CD14-positive monocyte (primary cell): ENCODE data around the gene ZCWPW1. TPM values are rescaled to one million over a fixed set of nuclear protein-coding genes. Genes with fewer than 3 reads are reported as not detected.
"Not testable (repeated sequence)": the region's sequence is repeated elsewhere in the genome, so short reads cannot be mapped to it uniquely, and the experiment has no call there.

ENCODE experiments used
- DNase-seq, 3 donors: peaks; one replicate each; pipeline ENCODE4 v3.0.0-alpha.2; 2011 to 2022
- H2AFZ ChIP-seq: 2 replicates; pipeline ENCODE4 v1.6.0; 2012; ENCODE audit warnings: mild to moderate bottlenecking, low read depth, low read length, inconsistent platforms; ENCODE audit not compliant: insufficient read depth, poor library complexity, severe bottlenecking
- H3K27ac ChIP-seq, 2 donors: 1 replicate in 1 of 2; 2 replicates in 1 of 2; pipeline ENCODE4 v1.5.1; 2012 to 2013; ENCODE audit warnings: low read length in 2 of 2, control low read depth in 1 of 2, inconsistent platforms in 1 of 2, low read depth in 1 of 2, mild to moderate bottlenecking in 1 of 2
- H3K27me3 ChIP-seq, 2 donors: one replicate each; pipeline versions ENCODE4 v1.6.0 to v1.6.1; 2011 to 2013; ENCODE audit warnings: low read length in 2 of 2; ENCODE audit not compliant: control insufficient read depth in 2 of 2, insufficient read depth in 2 of 2
- H3K36me3 ChIP-seq, 2 donors: replicated peaks in 1 of 2; 1 replicate in 1 of 2; 2 replicates in 1 of 2; pipeline versions ENCODE4 v1.5.1 to v1.6.1; 2012 to 2013; ENCODE audit warnings: low read length in 2 of 2, control low read depth in 1 of 2, inconsistent platforms in 1 of 2, mild to moderate bottlenecking in 1 of 2; ENCODE audit not compliant: insufficient read depth in 2 of 2, control insufficient read depth in 1 of 2
- H3K4me1 ChIP-seq, 2 donors: 1 replicate in 1 of 2; 2 replicates in 1 of 2; pipeline versions ENCODE4 v1.5.1 to v1.6.1; 2012 to 2013; ENCODE audit warnings: low read length in 2 of 2, control low read depth in 1 of 2, inconsistent platforms in 1 of 2, mild to moderate bottlenecking in 1 of 2, moderate library complexity in 1 of 2; ENCODE audit not compliant: insufficient read depth in 2 of 2, control insufficient read depth in 1 of 2
- H3K4me2 ChIP-seq: replicated peaks from 2 replicates; pipeline ENCODE3; 2012; ENCODE audit warnings: low read length, moderate library complexity, mild to moderate bottlenecking; ENCODE audit not compliant: poor library complexity, severe bottlenecking; ENCODE audit errors: extremely low read depth
- H3K4me3 ChIP-seq, 3 experiments: fragments of 200-600 bp in 1 of 3; sonication (generic) in 1 of 3; replicated peaks in 1 of 3; 1 replicate in 2 of 3; 2 replicates in 1 of 3; pipeline ENCODE4 v1.5.1; 2011 to 2013; ENCODE audit warnings: low read length in 3 of 3, mild to moderate bottlenecking in 3 of 3, control low read depth in 2 of 3, low read depth in 2 of 3, inconsistent platforms in 1 of 3, moderate library complexity in 1 of 3
- H3K79me2 ChIP-seq: 2 replicates; pipeline ENCODE4 v1.6.0; 2012; ENCODE audit warnings: mild to moderate bottlenecking, control low read depth, inconsistent platforms, low read length, moderate library complexity; ENCODE audit not compliant: insufficient read depth
- H3K9ac ChIP-seq: 2 replicates; pipeline ENCODE4 v1.6.0; 2017; ENCODE audit warnings: low read length, mild to moderate bottlenecking; ENCODE audit not compliant: insufficient read depth, poor library complexity, severe bottlenecking
- H3K9me3 ChIP-seq, 2 donors: replicated peaks in 1 of 2; 1 replicate in 1 of 2; 2 replicates in 1 of 2; pipeline versions ENCODE4 v1.5.1 to v1.6.1; 2012 to 2013; ENCODE audit warnings: low read length in 2 of 2, control low read depth in 1 of 2; ENCODE audit not compliant: control insufficient read depth in 1 of 2, insufficient read depth in 1 of 2
- H4K20me1 ChIP-seq: 2 replicates; pipeline ENCODE4 v1.6.0; 2012; ENCODE audit warnings: mild to moderate bottlenecking, low read length, control low read depth, moderate library complexity; ENCODE audit not compliant: insufficient read depth
- H3K27ac Mint-ChIP-seq, 7 donors: one replicate each; pipeline ENCODE4 v1.8.0; 2020; ENCODE audit warnings: mild to moderate bottlenecking in 7 of 7, mixed read lengths in 7 of 7, moderate library complexity in 6 of 7, inconsistent platforms in 2 of 7
- H3K27me3 Mint-ChIP-seq, 3 donors: one replicate each; pipeline ENCODE4 v1.8.0; 2021 to 2022; ENCODE audit warnings: low read depth in 3 of 3, mild to moderate bottlenecking in 3 of 3, mixed read lengths in 3 of 3, moderate library complexity in 3 of 3, inconsistent platforms in 1 of 3
- H3K36me3 Mint-ChIP-seq, 2 donors: one replicate each; pipeline ENCODE4 v1.8.0; 2020; ENCODE audit warnings: mixed read lengths in 2 of 2, inconsistent platforms in 1 of 2, mild to moderate bottlenecking in 1 of 2
- H3K4me1 Mint-ChIP-seq: one replicate; pipeline ENCODE4 v1.8.0; 2020; ENCODE audit warnings: mild to moderate bottlenecking, mixed read lengths
- H3K4me3 Mint-ChIP-seq, 2 donors: one replicate each; pipeline ENCODE4 v1.8.0; 2020; ENCODE audit warnings: mild to moderate bottlenecking in 2 of 2, mixed read lengths in 2 of 2, moderate library complexity in 1 of 2
- H3K9me3 Mint-ChIP-seq, 7 donors: one replicate each; pipeline ENCODE4 v1.8.0; 2020 to 2022; ENCODE audit warnings: mixed read lengths in 7 of 7, mild to moderate bottlenecking in 6 of 7, moderate library complexity in 6 of 7, inconsistent platforms in 2 of 7
- CTCF ChIP-seq: fragments of 200-600 bp; IDR thresholded peaks from one replicate; pipeline ENCODE4 v1.8.0; 2022; ENCODE audit warnings: antibody characterized with exemption, mild to moderate bottlenecking
- WGBS: methylation state at CpG from one replicate; pipeline ENCODE4 v1.1.5; 2013; ENCODE audit warnings: missing lambda C conversion rate; ENCODE audit not compliant: insufficient coverage; 5-methylcytosine and 5-hydroxymethylcytosine counted together
- intact Hi-C, 2 donors: fragments of 100-400 bp; cut with micrococcal nuclease; formaldehyde crosslinking; loops; one replicate each; pipeline versions ENCODE4 v1.15.0 to v1.15.1; 2023
- polyA plus RNA-seq, 3 donors: library from polyadenylated mRNA; depleted of rRNA in 1 of 3; unstranded in 2 of 3; stranded (reverse) in 1 of 3; fragments of 300-500 nt in 2 of 3; fragments of >200 nt in 1 of 3; fragmentation: Illumina TruSeq in 2 of 3; gene quantifications; 1 replicate in 2 of 3; 2 replicates in 1 of 3; pipeline ENCODE4 v1.2.3, GENCODE V29; 2012 to 2021

ZCWPW1 gene
- polyA plus RNA-seq, 3 donors: 0.60 to 1.9 (median 1.2) TPM

GRCh38 chr7:100384628-100385294 lies 43.7 kb downstream of the ZCWPW1 start:
- Histone ChIP-seq H3K4me3 (peak overlapping the region in 1 of 3 experiments; percentile 30), H3K4me2 (peak overlapping the region; percentile 22), H3K4me1 (peaks cover 68 to 78% of the 10 kb centered on the region in 2 donors), H3K79me2 (peaks cover 92% of the 10 kb centered on the region), H2AFZ (no peak overlapping the region), H3K27me3 (no peaks in the 10 kb centered on the region), H3K36me3 (peaks cover 9 to 44% of the 10 kb centered on the region in 2 donors), H3K27ac (peak overlapping the region; percentile 34 to 79), H4K20me1 (peaks cover 78% of the 10 kb centered on the region), H3K9ac (no peak overlapping the region), H3K9me3 (no peaks in the 10 kb centered on the region)
- intact Hi-C loops: no loop called here
- Mint-ChIP-seq H3K27me3 (peaks cover 0 to 4% (median 3%) of the 10 kb centered on the region in 3 donors), H3K4me3 (peak overlapping the region in 1 of 2 donors; percentile 14), H3K4me1 (peaks cover 54% of the 10 kb centered on the region), H3K36me3 (peaks cover 28 to 63% of the 10 kb centered on the region in 2 donors), H3K27ac (peak overlapping the region; percentile 45 to 91 (median 85)), H3K9me3 (no peaks in the 10 kb centered on the region)
- 37% methylated on average over 3 of the region's 6 CpGs for WGBS
- DNase-seq: peak in 2 of 3 donors; percentile 40 to 66
- TF ChIP-seq CTCF: no peak

GRCh38 chr7:100382234-100382853 lies 46.2 kb downstream of the ZCWPW1 start:
- H3K27me3 ChIP-seq, H2AFZ ChIP-seq, H3K9ac ChIP-seq, intact Hi-C loops, DNase-seq, H3K9me3 Mint-ChIP-seq, H3K9me3 ChIP-seq, H3K27me3 Mint-ChIP-seq: not testable (repeated sequence)
- H3K36me3 ChIP-seq: peaks cover 2 to 32% of the 10 kb centered on the region in 2 donors
- Mint-ChIP-seq H3K36me3 (peaks cover 33 to 63% of the 10 kb centered on the region in 2 donors), H3K4me3 (peak overlapping the region; percentile 16 to 74), H3K4me1 (peaks cover 69% of the 10 kb centered on the region), H3K27ac (peak overlapping the region; percentile 74 to 92 (median 88))
- peaks cover 88 to 95% of the 10 kb centered on the region in 2 donors for H3K4me1 ChIP-seq
- peaks cover 87% of the 10 kb centered on the region for H3K79me2 ChIP-seq
- H3K27ac ChIP-seq: peak overlapping the region; percentile 31 to 65
- WGBS: 40% methylated on average over 5 of the region's 8 CpGs
- peak overlapping the region; percentile 38 for H3K4me2 ChIP-seq
- peak overlapping the region in 2 of 3 experiments; percentile 4 to 50 for H3K4me3 ChIP-seq
- peaks cover 58% of the 10 kb centered on the region for H4K20me1 ChIP-seq

GRCh38 chr7:100381531-100382233 lies 46.8 kb downstream of the ZCWPW1 start:
- intact Hi-C loops: loop anchor here in 1 of 2 donors (2.0 kb wide), 1 partner anchor 13 kb away; no protein-coding TSS in a partner anchor
- peaks cover 87% of the 10 kb centered on the region for H3K79me2 ChIP-seq
- not testable (repeated sequence) for DNase-seq, H3K27me3 ChIP-seq, H2AFZ ChIP-seq, H3K9me3 ChIP-seq, H3K4me3 Mint-ChIP-seq, H3K9me3 Mint-ChIP-seq, H3K9ac ChIP-seq, H3K27me3 Mint-ChIP-seq
- Mint-ChIP-seq H3K27ac (peak overlapping the region in 2 of 7 donors; percentile 30 to 74), H3K4me1 (peaks cover 70% of the 10 kb centered on the region), H3K36me3 (peaks cover 35 to 67% of the 10 kb centered on the region in 2 donors)
- H3K4me3 ChIP-seq: peak overlapping the region in 1 of 3 experiments; percentile 50
- WGBS: 97% methylated on average over 25 of the region's 49 CpGs
- peaks cover 4 to 38% of the 10 kb centered on the region in 2 donors for H3K36me3 ChIP-seq
- H3K4me1 ChIP-seq: peaks cover 90 to 95% of the 10 kb centered on the region in 2 donors
- peak overlapping the region; percentile 38 for H3K4me2 ChIP-seq
- H3K27ac ChIP-seq: peak overlapping the region; percentile 12 to 79
- H4K20me1 ChIP-seq: peaks cover 51% of the 10 kb centered on the region
